ENCODE results near the gene MALSU1.
"Not testable (repeated sequence)": the region's sequence is repeated elsewhere in the genome, so short reads cannot be mapped to it uniquely, and the experiment has no call there.

The MALSU1 gene

DNA sequence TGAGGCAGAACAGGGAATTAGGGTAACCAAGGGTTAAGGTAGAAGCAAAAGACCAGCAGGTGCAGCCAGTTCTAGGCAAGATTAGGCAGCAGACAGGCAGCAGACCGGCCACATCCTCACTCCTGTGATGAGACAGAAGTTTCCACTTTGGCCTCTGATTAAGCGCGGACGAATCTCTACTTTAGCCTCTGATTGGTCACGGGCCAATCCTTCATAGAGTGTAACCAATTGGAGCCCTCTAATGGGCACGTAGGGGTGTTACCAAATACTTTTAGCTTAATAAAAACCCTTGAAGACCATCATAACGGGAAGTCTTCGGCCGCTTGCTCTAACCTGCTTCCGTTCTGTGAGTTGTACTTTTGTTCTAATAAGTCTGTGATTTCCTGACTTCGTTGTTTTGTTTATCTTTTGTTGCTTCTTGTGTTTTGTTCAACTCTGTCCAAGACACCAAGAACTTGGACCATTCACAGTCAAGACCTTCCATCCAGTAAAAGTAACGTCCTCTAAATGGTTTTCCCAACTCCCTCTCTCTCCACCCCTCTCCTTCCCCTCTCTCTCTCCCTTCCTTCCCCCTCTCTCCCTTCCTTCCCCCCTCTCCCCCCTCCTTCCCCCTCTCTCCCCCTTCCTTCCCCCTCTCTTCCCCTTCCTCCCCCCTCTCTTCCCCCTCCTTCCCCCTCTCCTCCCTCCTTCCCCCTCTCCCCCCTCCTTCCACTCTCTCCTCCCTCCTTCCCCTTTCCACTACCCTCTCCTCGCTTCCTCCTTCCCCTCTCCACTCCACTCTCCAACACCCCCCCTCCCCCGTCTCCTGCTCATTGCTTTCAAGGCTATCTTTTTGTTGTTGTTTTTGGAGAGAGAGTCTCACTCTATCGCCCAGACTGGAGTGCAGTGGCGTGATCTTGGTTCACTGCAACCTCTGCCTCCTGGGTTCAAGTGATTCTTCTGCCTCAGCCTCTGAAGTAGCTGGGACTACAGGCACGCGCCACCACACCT is 13.2 kb upstream of the MALSU1 start:
- no peak for DNase-seq (ENCODE audit: low read depth in 2 of 2)

DNA sequence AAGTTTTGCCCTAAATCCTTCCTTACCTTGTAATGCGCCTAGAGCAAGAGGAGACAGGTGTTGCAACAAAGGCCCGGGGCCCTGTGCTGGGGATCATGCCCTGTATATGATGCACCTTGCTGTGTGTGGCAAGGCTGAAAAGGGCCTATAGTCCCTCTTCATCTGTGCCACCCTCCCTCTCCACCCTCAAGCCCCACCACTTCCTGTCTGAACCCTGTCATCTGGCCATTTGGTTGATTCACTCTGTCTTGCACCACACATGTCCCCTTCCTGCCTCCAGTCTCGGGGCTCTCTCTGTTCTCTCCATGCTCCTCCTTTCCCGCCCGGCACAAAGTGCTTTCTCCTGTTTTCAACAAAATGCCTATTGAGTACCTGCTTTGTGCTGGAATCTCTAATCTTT is 11.5 kb upstream of the MALSU1 start:
- DNase-seq (ENCODE audit: low read depth in 2 of 2): no peak

DNA sequence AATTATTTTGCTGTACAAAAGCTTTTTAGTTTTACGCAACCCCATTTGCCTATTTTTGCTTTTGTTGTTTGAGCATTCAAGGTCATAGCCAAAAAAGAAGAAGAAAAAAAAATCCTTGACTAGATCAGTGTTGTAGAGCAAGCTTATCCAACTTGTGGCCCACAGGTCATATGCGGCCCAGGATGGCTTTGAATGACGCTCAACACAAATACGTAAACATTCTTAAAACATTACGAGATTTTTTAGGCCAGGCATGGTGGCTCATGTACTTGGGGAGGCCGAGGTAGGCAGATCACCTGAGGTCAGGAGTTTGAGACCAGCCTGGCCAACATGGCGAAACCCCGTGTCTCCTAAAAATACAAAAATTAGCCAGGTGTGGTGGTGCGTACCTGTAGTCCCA is 8.1 kb upstream of the MALSU1 start:
- DNase-seq (ENCODE audit: low read depth in 2 of 2): no peak

DNA sequence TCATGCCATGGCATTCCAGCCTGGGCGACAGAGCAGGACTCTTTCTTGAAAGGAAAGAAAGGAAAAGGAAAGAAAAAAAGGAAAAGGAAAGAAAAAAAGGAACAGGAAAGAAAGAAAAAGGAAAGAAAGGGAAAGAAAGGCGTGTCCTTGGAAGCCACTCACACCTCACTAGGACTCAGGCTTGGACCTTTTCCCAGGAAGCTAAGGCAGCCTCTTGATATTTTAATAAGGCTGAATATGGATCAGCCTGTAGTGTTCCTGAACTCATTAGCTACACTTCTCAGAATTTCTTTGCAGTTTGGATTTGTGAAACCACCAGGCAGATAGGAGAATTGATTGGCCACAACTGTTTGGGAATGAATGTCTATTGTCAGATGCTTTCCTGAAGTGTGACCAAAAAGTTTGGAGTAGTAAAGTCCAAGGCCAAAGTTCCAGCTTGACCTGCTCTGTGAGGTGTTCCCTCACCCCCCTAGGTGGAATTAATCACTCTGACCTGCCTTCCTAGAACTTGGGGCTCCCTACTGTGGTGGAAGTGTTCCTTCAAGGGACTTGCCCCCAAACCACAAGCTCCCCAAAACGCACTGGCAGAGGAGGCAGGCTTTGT is 7.1 kb upstream of the MALSU1 start:
- no peak for DNase-seq (ENCODE audit: low read depth in 2 of 2)

DNA sequence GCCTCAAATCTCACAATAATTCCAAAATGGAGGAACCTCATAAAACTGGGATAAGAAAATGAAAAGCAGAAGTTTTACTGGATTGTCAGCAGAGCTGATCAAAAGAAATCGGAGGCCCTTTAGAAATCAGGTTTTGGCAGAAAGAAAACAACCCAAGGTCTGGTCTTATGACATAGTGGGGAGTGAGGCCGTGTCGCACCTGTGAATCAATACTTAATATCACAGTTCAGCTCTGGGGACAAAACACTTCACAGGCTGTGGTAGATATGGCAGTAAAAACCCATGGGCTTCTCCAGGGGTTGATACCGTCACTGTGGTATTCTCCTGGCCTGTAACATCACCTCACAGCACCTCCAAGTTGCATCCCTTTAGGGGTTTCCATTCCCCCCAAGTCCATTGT is 6.5 kb upstream of the MALSU1 start:
- DNase-seq (ENCODE audit: low read depth in 2 of 2): no peak

DNA sequence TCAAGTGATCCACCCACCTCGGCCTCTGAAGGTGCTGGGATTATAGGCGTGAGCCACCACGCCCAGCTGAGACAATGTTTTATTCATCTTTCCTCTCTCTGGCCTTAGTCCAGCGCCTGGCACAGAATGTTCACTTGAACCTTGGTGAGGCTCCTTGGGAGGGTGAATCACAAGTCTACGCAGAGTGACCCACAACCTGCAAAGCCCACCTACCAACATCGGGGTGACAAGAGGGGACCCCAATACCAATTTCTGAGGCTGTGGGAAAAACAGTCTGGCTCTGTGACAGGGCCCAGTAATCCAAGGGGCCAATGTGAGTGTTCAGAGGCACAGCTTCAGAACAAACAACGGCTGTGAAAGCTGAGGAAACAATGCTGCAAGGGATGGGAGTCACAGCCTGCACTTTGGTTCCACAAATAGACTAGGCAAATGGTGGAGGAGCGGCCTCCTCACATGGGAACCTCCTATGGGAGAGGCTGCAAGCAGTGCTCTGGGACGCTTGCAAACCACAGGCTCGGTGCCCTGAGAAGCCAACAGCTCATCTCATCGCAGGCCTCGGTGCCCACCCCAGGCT is 5.6 kb upstream of the MALSU1 start:
- no peak for DNase-seq (ENCODE audit: low read depth in 2 of 2)

DNA sequence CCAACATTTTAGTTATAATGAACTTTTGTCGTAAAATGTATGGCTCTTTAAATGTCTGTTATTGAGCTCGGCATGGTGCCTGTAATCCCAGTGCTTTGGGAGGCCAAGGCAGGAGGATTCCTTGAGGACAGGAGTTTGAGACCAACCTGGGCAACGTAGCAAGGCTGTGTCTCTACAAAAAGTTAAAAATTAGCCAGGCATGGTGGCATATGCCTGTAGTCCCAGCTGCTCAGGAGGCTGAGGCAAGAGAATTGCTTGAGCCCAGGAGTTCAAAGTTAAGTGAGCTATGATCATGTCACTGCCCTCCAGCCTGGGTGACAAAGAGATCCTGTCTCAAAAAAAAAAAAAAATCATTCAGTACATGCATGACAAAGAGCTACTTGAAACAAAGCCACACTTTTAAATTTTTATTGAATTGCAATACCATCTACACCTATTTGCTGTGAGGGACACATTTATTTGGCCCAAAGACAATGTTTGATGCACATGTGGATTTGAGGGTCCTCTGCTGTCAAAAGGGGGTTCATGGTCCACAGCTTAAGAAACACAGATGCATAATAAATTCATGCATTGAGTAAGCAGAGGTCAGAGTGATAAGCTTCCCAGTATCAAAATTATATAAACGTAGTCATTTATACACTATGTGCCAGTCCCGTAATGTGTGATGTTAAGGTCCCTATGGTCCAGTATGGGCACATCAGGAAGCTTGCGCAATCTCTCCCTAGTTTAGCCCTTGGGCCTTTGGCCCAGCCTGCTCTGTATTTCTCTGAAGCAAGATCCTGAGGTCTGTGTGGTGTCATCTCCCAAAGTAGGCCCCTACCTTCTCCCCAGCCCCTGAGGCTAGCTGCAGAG is 4.4 kb upstream of the MALSU1 start:
- DNase-seq (ENCODE audit: low read depth in 2 of 2): no peak

DNA sequence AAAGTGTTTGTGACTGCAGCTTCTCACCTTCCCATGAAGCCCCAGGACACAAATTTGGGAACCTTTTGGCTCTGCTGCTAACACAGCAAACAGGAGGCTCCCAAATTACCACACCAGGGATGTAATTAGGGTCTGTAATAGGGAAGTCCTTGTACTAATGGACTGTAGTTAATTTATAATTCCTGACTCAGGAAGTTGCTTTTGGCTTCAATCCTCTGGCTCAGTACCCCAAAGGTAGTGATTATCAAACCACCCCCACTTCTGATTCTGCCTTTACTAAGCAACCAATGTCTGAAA is 3.8 kb upstream of the MALSU1 start:
- no peak for DNase-seq (ENCODE audit: low read depth in 2 of 2)

DNA sequence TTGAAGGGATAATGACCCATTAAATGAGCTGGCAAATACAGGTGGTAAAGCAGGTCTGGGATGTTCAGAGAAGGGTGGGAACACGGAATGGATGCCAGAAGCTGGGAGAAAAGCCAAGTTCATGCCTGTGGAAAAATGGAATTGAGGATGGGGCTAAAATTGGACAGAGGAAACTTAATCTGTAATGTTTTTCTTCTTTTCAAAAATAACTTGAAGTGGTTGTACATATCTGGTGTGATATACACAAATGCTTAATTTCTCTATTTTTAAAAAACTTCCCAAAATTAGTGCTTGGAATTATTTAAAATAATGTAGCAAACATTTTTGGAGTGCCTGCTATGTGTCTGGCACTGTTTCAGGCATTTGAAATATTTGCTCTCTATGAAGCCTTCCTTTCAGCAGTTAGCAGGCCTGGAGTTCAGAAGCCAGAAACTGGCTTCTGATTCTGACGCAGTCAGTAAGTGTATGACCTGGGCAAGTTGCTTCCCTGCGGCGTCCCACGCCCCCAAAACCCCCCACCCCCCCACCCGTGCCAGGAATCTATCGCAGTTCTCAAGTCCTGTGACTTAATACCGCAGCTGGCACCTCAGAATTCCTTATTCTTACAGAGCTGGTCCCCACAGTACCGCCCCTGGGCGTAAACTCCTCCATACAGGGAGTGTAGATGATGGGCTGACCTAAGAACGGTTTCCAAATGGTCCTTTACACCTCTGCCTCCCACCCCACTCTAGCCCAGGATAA is 828 bp upstream of the MALSU1 start:
- DNase-seq (ENCODE audit: low read depth in 2 of 2): no peak

DNA sequence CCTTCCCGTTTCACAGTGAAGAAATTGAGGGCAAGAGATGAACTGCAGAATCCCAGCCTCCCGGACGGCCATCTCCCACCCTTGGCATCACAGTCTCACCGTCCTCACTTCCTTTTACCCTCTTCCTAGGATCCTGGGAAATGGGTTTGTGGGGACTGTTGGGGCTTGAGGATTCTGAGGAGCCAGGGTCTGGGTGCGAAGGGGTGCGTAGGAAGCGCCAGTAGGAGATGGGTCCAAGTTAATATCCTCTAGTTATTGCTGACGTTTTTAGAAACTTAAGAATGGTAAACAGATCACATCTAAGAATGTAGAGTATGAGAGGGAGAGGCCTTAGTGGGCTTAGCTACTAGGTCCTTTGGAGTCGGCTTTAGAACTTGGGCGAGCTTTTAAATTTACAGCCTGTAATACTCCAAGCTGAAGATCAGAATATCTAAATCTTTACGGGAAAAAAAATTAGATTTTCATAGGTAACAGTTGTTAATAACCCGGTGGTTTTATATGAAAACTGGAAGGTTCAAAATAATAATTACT is 696 bp downstream of the MALSU1 start:
- no peak for DNase-seq (ENCODE audit: low read depth in 2 of 2)

DNA sequence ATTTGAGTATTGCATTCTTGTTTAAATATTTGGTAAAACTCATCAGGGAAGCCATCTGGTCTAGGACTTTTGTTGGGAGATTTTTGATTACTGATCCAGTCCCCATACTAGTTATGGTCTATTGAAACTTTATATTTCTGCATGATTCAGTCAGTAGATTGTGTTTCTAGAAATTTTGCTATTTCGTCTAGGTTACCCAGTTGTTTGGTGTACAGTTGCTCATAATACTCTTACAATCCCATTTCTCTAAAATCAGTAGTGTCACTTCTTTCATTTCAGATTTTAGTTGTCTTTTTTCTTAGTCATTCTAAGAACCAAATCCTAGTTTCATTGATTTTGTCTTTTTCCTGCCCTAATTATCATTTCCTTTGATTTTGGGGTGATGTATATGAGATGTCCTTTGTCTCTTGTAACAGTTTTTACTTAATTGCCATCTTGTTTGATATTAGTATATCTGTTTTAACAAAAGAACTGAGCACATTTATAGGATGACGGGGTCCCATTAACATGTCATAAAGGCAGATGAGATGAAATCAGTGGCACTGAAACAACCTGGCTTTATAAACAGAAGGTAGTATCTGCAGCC is 7.9 kb downstream of the MALSU1 start:
- no peak for DNase-seq (ENCODE audit: low read depth in 2 of 2)

DNA sequence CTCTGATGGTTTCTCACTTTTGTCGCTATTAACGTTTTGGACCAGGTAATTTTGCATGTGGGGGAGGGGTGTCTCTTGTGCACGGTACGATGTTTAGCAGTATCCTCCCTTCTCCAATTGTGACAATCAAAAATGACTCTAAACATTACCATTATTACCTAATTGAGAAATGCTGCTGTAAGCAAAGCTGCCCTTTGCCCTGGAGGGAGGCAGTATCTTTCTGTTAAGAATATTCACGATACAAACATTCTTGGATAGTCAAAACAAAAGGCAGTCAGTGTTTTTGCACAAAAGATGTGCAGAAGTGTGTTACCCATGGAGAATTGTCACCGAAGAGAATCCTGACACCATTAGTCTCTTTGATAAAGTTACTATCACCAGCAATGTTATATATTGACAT is 9.6 kb downstream of the MALSU1 start:
- no peak for DNase-seq (ENCODE audit: low read depth in 2 of 2)

DNA sequence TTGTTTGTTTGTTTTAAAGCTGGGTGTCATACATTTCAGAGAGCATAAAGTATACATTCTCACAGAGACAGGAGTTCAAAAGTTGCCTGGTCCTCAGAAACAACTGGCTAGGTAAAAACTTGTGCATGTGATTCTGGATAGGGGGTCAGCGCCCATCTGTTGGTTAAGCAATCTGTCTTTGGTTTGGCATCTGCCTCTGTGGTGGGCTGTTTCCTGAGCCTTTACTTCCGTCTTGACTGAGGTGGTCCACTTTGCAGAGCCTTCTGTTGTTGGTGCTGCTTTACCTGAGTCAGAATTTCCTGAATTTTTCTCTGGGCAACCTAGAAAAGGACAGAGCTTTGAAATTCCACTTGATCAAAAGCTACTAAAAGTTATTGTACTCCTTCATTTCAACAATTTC is 13.0 kb downstream of the MALSU1 start:
- DNase-seq (ENCODE audit: low read depth in 2 of 2): not testable (repeated sequence)

DNA sequence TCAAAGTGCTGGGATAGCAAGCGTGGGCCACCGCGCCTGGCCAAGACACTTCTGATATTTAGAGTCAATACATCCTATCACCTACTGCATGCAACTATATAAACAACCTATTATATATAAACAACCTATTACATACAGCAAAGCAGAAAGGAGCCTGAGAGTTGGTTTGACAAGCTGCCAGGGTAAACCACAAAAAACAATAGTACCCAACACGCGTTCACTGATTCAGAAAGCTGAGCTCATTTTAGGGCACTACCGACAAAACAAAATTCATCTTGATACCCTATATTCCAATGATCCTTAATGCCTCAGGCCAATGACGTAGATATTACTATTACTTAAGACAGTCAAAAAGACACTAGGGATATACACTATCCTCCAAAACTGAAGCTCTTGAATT is 16.2 kb downstream of the MALSU1 start:
- DNase-seq (ENCODE audit: low read depth in 2 of 2): no peak

DNA sequence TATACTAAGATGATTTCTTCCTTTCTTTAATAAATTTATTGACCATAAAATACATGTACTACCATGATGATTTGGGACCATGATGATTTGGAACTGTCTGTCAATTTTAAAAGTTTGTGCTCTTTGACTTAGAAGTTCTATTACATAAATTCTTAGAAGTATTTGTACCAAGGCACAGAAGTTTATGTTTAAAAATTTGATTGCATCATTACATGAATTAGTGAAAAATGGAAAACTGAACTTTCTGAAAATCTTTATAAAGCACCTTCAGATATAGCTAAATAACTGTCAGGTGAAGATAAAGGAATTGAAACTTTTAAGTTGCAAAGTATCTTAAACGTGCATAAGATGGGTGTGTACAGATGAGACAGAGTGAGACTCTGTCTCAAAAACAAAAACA is 32.0 kb downstream of the MALSU1 start:
- no peak for DNase-seq (ENCODE audit: low read depth in 2 of 2)

DNA sequence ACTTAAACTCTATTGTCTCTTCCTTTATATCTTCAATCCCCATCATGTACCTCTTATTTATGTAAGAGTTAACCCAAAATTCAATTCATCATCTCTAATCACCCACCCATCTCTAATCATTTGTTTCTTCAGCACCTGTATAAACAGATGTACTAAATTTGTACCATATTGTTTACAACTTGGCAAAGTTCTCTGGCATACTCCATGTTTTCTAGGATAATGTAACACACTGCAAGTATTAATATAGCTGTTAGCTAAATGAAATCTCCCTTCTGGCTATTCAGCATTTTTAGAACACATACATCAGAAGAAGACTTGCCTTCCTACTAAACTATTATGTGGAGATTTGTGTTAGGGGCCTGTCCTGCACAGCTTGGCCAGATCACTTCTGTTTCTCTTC is 33.1 kb downstream of the MALSU1 start:
- DNase-seq (ENCODE audit: low read depth in 2 of 2): no peak

DNA sequence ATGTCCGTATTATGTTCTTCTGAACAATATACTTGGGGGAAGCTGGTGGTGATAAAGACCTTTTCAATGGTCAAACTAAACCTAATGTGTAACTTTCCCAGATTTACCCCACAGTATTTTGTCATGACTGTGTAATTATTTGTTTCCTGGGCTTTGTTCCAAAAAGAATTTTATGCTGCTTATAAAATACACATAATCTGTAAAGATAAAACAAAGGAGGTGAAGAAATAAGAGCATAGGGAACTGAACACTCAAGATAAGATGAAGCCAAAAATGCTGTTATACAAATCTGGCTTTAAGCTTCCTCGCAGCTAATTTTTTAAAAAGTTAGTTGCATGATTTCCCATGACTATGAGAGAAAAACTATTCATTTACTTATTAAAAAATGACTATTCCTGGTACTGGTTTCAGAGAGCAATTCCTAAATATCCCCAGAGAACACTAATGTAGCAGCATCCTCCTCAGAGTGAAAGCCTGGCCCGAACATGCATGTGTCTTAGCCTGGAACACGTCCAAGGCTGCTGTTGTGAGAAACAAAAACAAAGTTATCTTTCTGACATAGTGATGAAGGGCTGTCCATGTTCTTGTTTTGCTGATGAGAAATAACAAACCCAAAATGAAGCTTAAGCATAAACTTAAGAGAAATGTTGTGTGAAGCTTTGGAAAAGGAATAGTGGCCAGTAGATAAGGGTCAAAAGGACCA is 33.9 kb downstream of the MALSU1 start:
- no peak for DNase-seq (ENCODE audit: low read depth in 2 of 2)

DNA sequence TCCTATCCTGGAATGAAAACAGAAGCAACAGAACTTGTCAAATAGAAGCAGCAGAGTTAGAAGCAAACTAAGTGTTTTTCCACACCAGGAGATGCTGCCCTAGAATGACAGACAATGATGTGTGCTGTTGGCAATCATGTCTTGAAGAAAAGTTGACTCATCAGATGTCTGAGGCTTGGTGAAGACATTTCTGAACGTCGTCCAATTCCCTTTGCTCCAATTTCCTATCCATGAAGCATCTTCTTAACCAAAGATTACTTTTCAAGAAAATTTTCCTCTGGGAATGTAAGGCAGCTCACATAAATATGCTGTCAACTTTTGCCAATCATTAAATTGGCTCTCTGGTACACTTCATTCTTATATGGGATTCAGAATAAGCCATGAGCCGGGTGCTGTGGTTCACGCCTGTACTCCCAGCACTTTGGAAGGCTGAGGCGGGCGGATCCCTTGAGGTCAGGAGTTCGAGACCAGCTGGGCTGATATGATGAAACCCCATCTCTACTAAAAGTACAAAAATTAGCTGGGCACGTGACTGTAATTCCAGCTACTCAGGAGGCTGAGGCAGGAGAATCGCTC is 34.6 kb downstream of the MALSU1 start:
- no peak for DNase-seq (ENCODE audit: low read depth in 2 of 2)

DNA sequence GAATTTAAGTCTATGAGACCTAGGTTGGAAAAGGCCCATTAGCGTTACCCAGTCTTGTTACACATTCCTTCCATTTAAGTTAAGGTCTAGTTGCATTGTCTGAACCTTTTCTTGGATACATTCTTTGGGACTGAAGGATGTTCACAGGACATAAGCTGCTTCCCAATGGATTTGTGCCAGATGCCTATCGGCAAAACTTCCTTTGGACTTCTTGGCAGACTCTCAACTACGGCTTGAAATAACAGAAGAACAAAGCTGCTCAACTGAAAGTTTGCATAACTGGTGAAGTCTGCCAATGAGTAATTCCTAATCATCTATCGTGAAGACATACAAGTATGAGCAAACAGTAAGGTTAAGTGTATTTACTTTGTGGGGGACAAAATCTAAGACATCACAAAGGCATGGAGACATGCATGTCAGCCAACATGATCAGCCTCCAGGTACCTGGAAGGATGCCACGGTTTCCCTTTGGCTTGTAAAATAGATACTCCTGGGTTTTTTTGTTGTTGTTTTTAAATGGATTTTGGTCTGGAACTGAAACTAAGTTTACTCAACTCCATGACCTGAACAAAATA is 35.4 kb downstream of the MALSU1 start:
- DNase-seq (ENCODE audit: low read depth in 2 of 2): no peak

DNA sequence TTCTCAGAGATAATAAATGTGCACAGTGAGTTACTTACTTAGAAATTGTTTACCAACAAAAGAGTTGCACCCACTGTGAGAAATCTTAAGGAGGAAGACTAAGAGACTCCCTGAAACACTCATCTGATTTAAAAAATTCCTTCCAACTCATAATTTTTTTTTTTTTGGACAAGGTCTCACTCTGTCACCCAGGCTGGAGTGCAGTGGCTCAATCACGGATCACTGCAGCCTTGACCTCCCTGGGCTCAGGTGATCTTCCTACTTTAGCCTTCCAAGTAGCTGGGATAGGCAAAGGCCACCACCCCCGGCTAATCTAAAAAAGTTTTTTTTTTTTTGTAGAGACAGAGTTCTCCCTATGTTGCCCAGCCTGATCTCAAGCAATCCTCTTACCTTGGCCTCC is 36.0 kb downstream of the MALSU1 start:
- DNase-seq (ENCODE audit: low read depth in 2 of 2): no peak
